ENCODE results near the gene PDCD2L. TPM values are rescaled to one million over a fixed set of nuclear protein-coding genes. Genes with fewer than 3 reads are reported as not detected.

The PDCD2L gene
- polyA plus RNA-seq, 1 experiment = 14.0 TPM

DNA sequence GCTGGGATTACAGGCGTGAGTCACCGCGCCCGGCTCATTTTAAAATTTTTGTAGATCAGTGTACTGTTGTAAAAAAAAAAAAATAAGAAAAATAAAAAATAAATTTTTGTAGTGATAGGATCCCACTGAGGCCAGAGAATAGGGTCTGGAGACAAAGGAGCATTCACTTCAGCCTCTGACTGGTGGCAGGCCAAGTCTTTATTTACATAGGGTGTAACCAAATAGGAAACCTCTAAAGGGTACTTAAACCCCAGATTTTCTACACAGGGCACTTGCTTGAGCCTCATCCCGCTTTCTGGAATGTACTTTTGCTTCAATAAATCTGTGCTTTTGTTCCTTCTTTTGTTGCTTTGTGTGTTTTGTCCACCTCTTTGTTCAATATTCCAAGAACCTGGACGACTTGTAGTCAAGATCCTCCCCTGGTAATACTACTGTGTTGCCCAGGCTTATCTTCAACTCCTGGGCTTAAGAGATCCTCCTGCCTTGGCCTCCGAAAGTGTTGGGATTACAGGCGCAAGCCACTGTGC, 2.1 kb upstream of the PDCD2L start:
- POLR2A ChIA-PET = no interaction called here
- Histone ChIP-seq H3K9me3 (ENCODE audit: control insufficient read depth, insufficient read depth, low read length) (peaks cover 3% of the 10 kb centered on the region; the same call in 1 of the 2 replicates), H3K4me3 (ENCODE audit: low read depth, low read length) (no peak overlapping the region), H3K27me3 (ENCODE audit: control insufficient read depth, insufficient read depth, low read length) (no peaks in the 10 kb centered on the region), H3K27ac (ENCODE audit: low read depth, low read length) (no peak overlapping the region)
- TF ChIP-seq, protein P1, sequence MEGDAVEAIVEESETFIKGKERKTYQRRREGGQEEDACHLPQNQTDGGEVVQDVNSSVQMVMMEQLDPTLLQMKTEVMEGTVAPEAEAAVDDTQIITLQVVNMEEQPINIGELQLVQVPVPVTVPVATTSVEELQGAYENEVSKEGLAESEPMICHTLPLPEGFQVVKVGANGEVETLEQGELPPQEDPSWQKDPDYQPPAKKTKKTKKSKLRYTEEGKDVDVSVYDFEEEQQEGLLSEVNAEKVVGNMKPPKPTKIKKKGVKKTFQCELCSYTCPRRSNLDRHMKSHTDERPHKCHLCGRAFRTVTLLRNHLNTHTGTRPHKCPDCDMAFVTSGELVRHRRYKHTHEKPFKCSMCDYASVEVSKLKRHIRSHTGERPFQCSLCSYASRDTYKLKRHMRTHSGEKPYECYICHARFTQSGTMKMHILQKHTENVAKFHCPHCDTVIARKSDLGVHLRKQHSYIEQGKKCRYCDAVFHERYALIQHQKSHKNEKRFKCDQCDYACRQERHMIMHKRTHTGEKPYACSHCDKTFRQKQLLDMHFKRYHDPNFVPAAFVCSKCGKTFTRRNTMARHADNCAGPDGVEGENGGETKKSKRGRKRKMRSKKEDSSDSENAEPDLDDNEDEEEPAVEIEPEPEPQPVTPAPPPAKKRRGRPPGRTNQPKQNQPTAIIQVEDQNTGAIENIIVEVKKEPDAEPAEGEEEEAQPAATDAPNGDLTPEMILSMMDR (IDR thresholded peaks at IDR 0.05; ENCODE audit: low read depth, low read length) = no peak
- CTCF ChIA-PET = no interaction called here
- no peak for DNase-seq (ENCODE audit: low read depth, low spot score)

DNA sequence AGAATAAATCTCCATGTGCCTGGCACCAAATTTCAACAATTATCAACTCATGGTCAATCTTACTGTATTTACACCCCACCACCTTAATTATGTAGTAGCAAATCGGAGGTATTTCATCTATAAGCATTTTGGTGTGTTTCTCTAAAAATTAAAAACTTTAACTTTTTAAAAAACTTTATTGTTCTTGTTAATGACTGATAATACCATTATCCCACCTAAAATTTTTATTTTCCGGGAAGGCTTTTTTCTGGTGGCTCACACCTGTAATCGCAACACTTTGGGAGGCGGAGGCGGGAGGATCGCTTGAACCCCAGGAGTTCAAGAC, 453 bp upstream of the PDCD2L start:
- no peaks in the 10 kb centered on the region for H3K27me3 ChIP-seq (ENCODE audit: control insufficient read depth, insufficient read depth, low read length)
- CTCF ChIA-PET = interaction anchor here (0.6 kb wide), 2 partner anchors 20 to 848 kb away, joined by 5 read pairs; no protein-coding TSS in a partner anchor
- peaks cover 3% of the 10 kb centered on the region; the same call in 1 of the 2 replicates for H3K9me3 ChIP-seq (ENCODE audit: control insufficient read depth, insufficient read depth, low read length)
- no peak for DNase-seq (ENCODE audit: low read depth, low spot score)
- TF ChIP-seq, protein P1 (IDR thresholded peaks at IDR 0.05; ENCODE audit: low read depth, low read length) = no peak
- H3K4me3 ChIP-seq (ENCODE audit: low read depth, low read length) = peak overlapping the region; percentile 99
- POLR2A ChIA-PET = no interaction called here
- peak overlapping the region; percentile 21 for H3K27ac ChIP-seq (ENCODE audit: low read depth, low read length)

DNA sequence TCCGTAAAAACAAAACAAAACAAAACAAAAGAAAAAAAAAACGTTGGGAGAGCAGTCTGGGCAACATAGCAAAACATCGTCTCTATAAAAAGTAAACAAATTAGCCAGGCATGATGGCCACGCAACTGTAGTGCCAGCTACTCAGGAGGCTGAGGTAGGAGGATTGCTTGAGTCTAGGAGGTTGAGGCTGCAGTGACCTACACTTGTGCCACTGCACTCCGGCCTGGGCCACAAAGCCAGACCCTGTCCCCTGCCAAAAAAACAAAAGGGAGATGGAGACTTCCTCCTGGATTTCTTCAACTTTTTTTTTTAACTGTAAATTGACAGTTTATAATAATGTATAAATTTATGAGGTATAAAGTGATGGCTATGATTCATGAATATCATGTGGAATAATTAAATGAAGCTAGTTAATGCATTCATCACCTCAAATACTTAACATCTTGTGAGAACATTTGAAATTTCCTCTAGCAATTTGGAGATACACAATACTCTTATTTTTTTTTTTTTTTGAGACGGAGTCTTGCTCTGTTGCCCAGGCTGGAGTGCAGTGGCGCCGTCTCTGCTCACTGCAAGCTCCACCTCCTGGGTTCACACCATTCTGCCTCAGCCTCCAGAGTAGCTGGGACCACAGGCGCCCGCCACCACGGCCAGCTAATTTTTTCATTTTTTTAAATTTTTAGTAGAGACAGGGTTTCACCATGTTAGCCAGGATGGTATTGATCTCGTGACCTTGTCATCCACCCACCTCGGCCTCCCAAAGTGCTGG, 1.9 kb downstream of the PDCD2L start:
- CTCF ChIA-PET = interaction anchor here (0.6 to 0.7 kb wide), 2 partner anchors 24 to 96 kb away, joined by 3 to 6 read pairs; no protein-coding TSS in a partner anchor
- Histone ChIP-seq H3K27ac (ENCODE audit: low read depth, low read length) (no peak overlapping the region), H3K27me3 (ENCODE audit: control insufficient read depth, insufficient read depth, low read length) (no peaks in the 10 kb centered on the region), H3K4me3 (ENCODE audit: low read depth, low read length) (no peak overlapping the region), H3K9me3 (ENCODE audit: control insufficient read depth, insufficient read depth, low read length) (peaks cover 3% of the 10 kb centered on the region; the same call in 1 of the 2 replicates)
- no peak for DNase-seq (ENCODE audit: low read depth, low spot score)
- TF ChIP-seq, protein P1 (IDR thresholded peaks at IDR 0.05; ENCODE audit: low read depth, low read length) = no peak
- POLR2A ChIA-PET = interaction anchor here (0.7 kb wide), 1 partner anchor 1197 kb away, joined by 4 read pairs; no protein-coding TSS in a partner anchor

DNA sequence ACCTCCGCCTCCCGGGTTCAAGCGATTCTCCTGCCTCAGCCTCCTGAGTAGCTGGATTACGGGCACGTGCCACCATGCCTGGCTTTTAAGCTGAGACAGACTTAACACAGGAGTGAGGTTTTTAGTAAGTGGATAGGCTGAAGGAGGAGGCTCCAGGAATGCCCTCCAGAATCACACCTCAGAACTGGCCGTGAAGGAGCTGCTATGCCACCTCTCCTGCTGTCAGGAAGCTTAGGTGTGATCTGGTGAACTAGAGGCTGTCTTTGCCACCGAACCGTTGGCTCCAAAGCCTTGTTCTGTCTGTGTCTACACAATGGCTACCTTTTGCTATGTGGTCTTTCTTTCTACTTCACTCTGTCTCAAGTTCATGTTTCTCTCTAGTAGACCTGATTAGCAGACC, 4.2 kb downstream of the PDCD2L start:
- no peak overlapping the region for H3K27ac ChIP-seq (ENCODE audit: low read depth, low read length)
- CTCF ChIA-PET = no interaction called here
- H3K9me3 ChIP-seq (ENCODE audit: control insufficient read depth, insufficient read depth, low read length) = peaks cover 3% of the 10 kb centered on the region; the same call in 1 of the 2 replicates
- POLR2A ChIA-PET = no interaction called here
- TF ChIP-seq, protein P1 (IDR thresholded peaks at IDR 0.05; ENCODE audit: low read depth, low read length) = no peak
- no peak for DNase-seq (ENCODE audit: low read depth, low spot score)
- H3K27me3 ChIP-seq (ENCODE audit: control insufficient read depth, insufficient read depth, low read length) = no peaks in the 10 kb centered on the region
- H3K4me3 ChIP-seq (ENCODE audit: low read depth, low read length) = no peak overlapping the region

Measured in AG04450 (cell line).